Vagina (tissue), 2 donors: ENCODE results near the gene A4GALT.

ENCODE experiments used
- POLR2A ChIP-seq, 2 donors: fragments of 450-650 bp; IDR thresholded peaks; one replicate each; pipeline ENCODE4 v1.6.1; 2017; ENCODE audit warnings: antibody characterized with exemption in 2 of 2, mild to moderate bottlenecking in 2 of 2, moderate library complexity in 2 of 2
- POLR2AphosphoS5 ChIP-seq, 2 donors: sonication (generic); formaldehyde crosslinking; IDR thresholded peaks; one replicate each; pipeline ENCODE4 v1.9.0; 2017; ENCODE audit warnings: antibody characterized with exemption in 2 of 2, mild to moderate bottlenecking in 2 of 2, low read depth in 1 of 2; ENCODE audit not compliant: insufficient read depth in 1 of 2
- TF ChIP-seq, protein P1 (sequence below), 3 experiments: fragments of 450-650 bp in 2 of 3; fragments of 200-600 bp in 1 of 3; sonication (generic) in 1 of 3; IDR thresholded peaks; one replicate each; pipeline ENCODE4 v1.5.1; 2017 to 2019; ENCODE audit warnings: antibody characterized with exemption in 3 of 3, mild to moderate bottlenecking in 2 of 3, moderate library complexity in 2 of 3

DNA sequence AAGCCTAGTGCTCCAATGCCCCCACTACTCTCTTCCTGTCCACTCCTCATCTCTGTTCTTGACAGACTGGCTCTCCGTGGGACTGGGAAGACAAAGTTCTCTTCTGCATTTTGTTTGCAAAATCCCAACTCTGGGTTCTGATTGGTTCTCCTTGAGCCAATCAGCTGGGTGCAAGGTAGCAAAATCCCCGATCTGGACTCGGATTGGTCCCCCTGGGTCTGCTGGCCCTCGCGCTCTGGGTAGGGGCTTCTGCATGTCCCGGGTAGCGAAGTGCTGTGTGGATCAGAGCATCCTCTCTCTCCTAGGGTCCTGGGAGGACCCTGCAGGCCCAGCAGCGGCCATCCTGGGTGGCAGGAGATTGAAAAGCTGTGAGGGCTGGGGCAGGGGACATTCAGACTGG is 22.3 kb upstream of the A4GALT start:
- TF ChIP-seq POLR2A (IDR thresholded peaks at IDR 0.05) (no peak), POLR2AphosphoS5 (IDR thresholded peaks at IDR 0.05; ENCODE audit: insufficient read depth in 1 of 2, low read depth in 1 of 2) (no peak)
- TF ChIP-seq, protein P1, sequence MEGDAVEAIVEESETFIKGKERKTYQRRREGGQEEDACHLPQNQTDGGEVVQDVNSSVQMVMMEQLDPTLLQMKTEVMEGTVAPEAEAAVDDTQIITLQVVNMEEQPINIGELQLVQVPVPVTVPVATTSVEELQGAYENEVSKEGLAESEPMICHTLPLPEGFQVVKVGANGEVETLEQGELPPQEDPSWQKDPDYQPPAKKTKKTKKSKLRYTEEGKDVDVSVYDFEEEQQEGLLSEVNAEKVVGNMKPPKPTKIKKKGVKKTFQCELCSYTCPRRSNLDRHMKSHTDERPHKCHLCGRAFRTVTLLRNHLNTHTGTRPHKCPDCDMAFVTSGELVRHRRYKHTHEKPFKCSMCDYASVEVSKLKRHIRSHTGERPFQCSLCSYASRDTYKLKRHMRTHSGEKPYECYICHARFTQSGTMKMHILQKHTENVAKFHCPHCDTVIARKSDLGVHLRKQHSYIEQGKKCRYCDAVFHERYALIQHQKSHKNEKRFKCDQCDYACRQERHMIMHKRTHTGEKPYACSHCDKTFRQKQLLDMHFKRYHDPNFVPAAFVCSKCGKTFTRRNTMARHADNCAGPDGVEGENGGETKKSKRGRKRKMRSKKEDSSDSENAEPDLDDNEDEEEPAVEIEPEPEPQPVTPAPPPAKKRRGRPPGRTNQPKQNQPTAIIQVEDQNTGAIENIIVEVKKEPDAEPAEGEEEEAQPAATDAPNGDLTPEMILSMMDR (IDR thresholded peaks at IDR 0.05) = no peak
